HepG2 (cell line): Measurements from ENCODE around the gene MDH1B. TPM values are rescaled to one million over a fixed set of nuclear protein-coding genes. Genes with fewer than 3 reads are reported as not detected.

Experiments used
- ATF3 ChIP-seq: sonication (generic); formaldehyde crosslinking; IDR thresholded peaks from 2 replicates; pipeline ENCODE4 v1.4.0; 2020; ENCODE audit warnings: missing genetic modification reagents
- HNRNPUL1 ChIP-seq: fragments of 200-400 bp; formaldehyde crosslinking; IDR thresholded peaks from 2 replicates; pipeline ENCODE4 v1.6.1; 2017; ENCODE audit warnings: low read depth, mild to moderate bottlenecking, low read length, moderate library complexity
- MATR3 ChIP-seq: sonication (generic); formaldehyde crosslinking; IDR thresholded peaks from 2 replicates; pipeline ENCODE4 v1.4.0; 2020; ENCODE audit warnings: missing genetic modification reagents
- NCOR1 ChIP-seq: fragments of 200-600 bp; sonication (generic); IDR thresholded peaks from 2 replicates; pipeline ENCODE4 v1.7.0; 2017; ENCODE audit warnings: antibody characterized with exemption, low read length, borderline replicate concordance
- PRDM4 ChIP-seq: sonication (generic); formaldehyde crosslinking; IDR thresholded peaks from 2 replicates; pipeline ENCODE4 v1.9.0; 2021; ENCODE audit warnings: missing genetic modification reagents, borderline replicate concordance
- ZNF10 ChIP-seq: sonication (generic); formaldehyde crosslinking; IDR thresholded peaks from 2 replicates; pipeline ENCODE4 v1.4.0; 2020; ENCODE audit warnings: mild to moderate bottlenecking, low read depth, missing genetic modification reagents, borderline replicate concordance
- ZNF292 ChIP-seq: sonication (generic); formaldehyde crosslinking; IDR thresholded peaks from 2 replicates; pipeline ENCODE4 v1.8.1; 2022; ENCODE audit warnings: mild to moderate bottlenecking, low read depth, missing genetic modification reagents, borderline replicate concordance
- ZNF407 ChIP-seq: sonication (generic); formaldehyde crosslinking; IDR thresholded peaks from one replicate; pipeline ENCODE4 v1.5.1; 2020; ENCODE audit warnings: mild to moderate bottlenecking, missing genetic modification reagents; ENCODE audit errors: not compliant biosample characterization
- ZNF577 ChIP-seq: sonication (generic); formaldehyde crosslinking; IDR thresholded peaks from 2 replicates; pipeline ENCODE4 v1.4.0; 2020; ENCODE audit warnings: mild to moderate bottlenecking, low read depth, missing genetic modification reagents, borderline replicate concordance
- ZNF841 ChIP-seq: sonication (generic); formaldehyde crosslinking; IDR thresholded peaks from 2 replicates; pipeline ENCODE4 v1.8.1; 2023; ENCODE audit warnings: missing genetic modification reagents, borderline replicate concordance
- polyA plus RNA-seq, 8 experiments: library from polyadenylated mRNA; depleted of rRNA in 3 of 8; stranded (reverse) in 7 of 8; unstranded in 1 of 8; fragments of >200 nt; fragmentation: Illumina TruSeq in 4 of 8; extraction: Trizol in 4 of 8; gene quantifications; 2 replicates each; pipeline versions ENCODE4 v1.2.1 to v1.2.3, GENCODE V29; 2011 to 2016; ENCODE audit warnings: low read depth in 4 of 8, missing spikeins in 1 of 8, mixed read lengths in 1 of 8; ENCODE audit not compliant: insufficient read depth in 1 of 8
- total RNA-seq, 5 experiments: library from RNA; depleted of rRNA; stranded (reverse); fragments of >200 nt; fragmentation: Illumina TruSeq; extraction: Trizol; gene quantifications; 2 replicates each; pipeline ENCODE4 v1.2.3, GENCODE V29; 2016; ENCODE audit warnings: low read depth in 1 of 5
- TF ChIP-seq, protein P1 (sequence below): sonication (generic); formaldehyde crosslinking; IDR thresholded peaks from 2 replicates; pipeline ENCODE4 v1.4.0; 2020; ENCODE audit warnings: mild to moderate bottlenecking, missing genetic modification reagents
- TF ChIP-seq, protein P2 (sequence below): sonication (generic); formaldehyde crosslinking; IDR thresholded peaks from 2 replicates; pipeline ENCODE4 v1.4.0; 2020; ENCODE audit warnings: mild to moderate bottlenecking, low read depth, missing genetic modification reagents

MDH1B gene
- total and polyA plus RNA-seq, 2 of the 13 experiments (the other 11 are each of a cell fraction or from before 2014, with no cell fraction given): 0.17 to 0.86 TPM

DNA sequence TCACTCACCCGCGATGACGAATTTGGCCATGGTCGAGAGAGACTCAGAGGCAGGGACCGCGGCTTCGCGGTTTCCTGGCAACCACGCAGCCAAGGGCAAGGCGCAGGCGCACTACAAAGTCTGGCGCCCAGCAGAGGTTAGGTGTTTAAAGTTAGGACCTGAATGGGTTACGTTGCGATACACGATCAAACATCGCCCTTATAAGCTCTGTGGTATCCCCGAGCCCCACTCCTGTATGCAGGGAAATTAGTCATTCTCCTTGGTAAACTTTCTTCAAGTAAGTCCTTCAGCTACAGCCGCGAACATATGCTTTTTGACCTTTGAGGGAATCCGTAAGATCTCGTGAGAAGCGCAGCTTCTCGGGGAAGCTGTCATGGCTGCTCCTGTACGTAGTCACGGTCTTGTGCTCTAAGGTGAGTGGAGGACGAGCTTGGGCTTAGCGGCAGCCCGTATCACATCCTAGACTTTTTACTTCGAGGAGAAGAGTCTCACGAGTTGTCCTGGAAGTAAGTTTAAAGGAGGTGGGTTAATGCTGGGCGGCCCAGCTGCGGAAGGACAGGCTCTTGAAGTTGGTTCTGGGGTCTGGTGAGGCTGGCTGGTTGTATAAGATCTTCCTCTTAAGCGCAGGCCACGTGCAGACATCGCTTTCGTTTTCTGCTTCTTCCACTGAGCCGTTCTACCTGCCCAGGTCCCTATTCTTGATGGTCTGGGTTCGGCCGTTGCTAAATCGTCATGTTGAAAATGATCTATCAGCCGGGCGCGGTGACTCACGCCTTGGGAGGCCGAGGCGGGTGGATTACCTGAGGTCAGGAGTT is at the start of gene MDH1B, which contains the start of gene FASTKD2 (continued):
- TF ChIP-seq ZNF10 (CRISPR knock-in tag) (no peak), ZNF841 (CRISPR knock-in tag) (no peak), ZNF577 (CRISPR knock-in tag) (0 out of 2 replicates have a peak, but pooled peaks have one; percentile 65), ZNF292 (no peak; the same call in 1 of the 2 replicates), NCOR1 (peak; percentile 47; the same call in 1 of the 2 replicates), ATF3 (CRISPR knock-in tag) (no peak; the same call in 1 of the 2 replicates), HNRNPUL1 (no peak), ZNF407 (CRISPR knock-in tag) (peak; percentile 25), MATR3 (CRISPR knock-in tag) (no peak), PRDM4 (CRISPR knock-in tag) (peak; percentile 28; the same call in 1 of the 2 replicates)
- TF ChIP-seq, protein P1, sequence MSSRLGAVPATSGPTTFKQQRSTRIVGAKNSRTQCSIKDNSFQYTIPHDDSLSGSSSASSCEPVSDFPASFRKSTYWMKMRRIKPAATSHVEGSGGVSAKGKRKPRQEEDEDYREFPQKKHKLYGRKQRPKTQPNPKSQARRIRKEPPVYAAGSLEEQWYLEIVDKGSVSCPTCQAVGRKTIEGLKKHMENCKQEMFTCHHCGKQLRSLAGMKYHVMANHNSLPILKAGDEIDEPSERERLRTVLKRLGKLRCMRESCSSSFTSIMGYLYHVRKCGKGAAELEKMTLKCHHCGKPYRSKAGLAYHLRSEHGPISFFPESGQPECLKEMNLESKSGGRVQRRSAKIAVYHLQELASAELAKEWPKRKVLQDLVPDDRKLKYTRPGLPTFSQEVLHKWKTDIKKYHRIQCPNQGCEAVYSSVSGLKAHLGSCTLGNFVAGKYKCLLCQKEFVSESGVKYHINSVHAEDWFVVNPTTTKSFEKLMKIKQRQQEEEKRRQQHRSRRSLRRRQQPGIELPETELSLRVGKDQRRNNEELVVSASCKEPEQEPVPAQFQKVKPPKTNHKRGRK (CRISPR knock-in tag): no peak; the same call in 1 of the 2 replicates
- TF ChIP-seq, protein P2, sequence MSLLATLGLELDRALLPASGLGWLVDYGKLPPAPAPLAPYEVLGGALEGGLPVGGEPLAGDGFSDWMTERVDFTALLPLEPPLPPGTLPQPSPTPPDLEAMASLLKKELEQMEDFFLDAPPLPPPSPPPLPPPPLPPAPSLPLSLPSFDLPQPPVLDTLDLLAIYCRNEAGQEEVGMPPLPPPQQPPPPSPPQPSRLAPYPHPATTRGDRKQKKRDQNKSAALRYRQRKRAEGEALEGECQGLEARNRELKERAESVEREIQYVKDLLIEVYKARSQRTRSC (CRISPR knock-in tag): 0 out of 2 replicates have a peak, but pooled peaks have one; percentile 43
